Lower lobe of right lung (tissue), 2 donors: Measurements from ENCODE around the gene AFAP1. TPM values are rescaled to one million over a fixed set of nuclear protein-coding genes. Genes with fewer than 3 reads are reported as not detected.

Source experiments
- ATAC-seq, 2 donors: fragments of 200-7000 bp; cut with Tn5 transposase; one replicate each; pipeline ENCODE4 v1.9.1; 2020 to 2022; ENCODE audit warnings: mild to moderate bottlenecking in 2 of 2, moderate library complexity in 2 of 2
- DNase-seq: peaks from one replicate; pipeline ENCODE4 v3.0.0-alpha.2; 2020
- H3K27ac ChIP-seq: fragments of 200-600 bp; one replicate; pipeline ENCODE4 v1.8.0; 2022
- H3K27me3 ChIP-seq: fragments of 200-600 bp; one replicate; pipeline ENCODE4 v1.8.0; 2022; ENCODE audit warnings: low read depth
- H3K36me3 ChIP-seq: fragments of 200-600 bp; one replicate; pipeline ENCODE4 v1.8.0; 2022; ENCODE audit warnings: mild to moderate bottlenecking
- H3K4me1 ChIP-seq: fragments of 200-600 bp; one replicate; pipeline ENCODE4 v1.8.0; 2022
- H3K4me3 ChIP-seq: fragments of 200-600 bp; one replicate; pipeline ENCODE4 v1.8.0; 2022; ENCODE audit warnings: mild to moderate bottlenecking
- H3K9me3 ChIP-seq: fragments of 200-600 bp; one replicate; pipeline ENCODE4 v1.8.0; 2022
- CTCF ChIP-seq: fragments of 200-600 bp; IDR thresholded peaks from one replicate; pipeline ENCODE4 v1.8.0; 2022; ENCODE audit warnings: antibody characterized with exemption, mild to moderate bottlenecking
- intact Hi-C: fragments of 100-400 bp; cut with DNase I; formaldehyde crosslinking; loops from one replicate; pipeline ENCODE4 v1.11.0; 2022
- total RNA-seq: library from RNA; stranded (reverse); fragmentation: NEBNext Ultra II Directional; extraction: Animal tissue kit (Norgen Biotek cat#: 25700); gene quantifications from one replicate; pipeline ENCODE4 v1.2.1, GENCODE V29; 2021
- donor health status: DM: no; HTN: yes; CAD: no; lungs with severe emphysema.

Gene AFAP1
- total RNA-seq, 1 donor from 2014 or later = 21.0 TPM

DNA sequence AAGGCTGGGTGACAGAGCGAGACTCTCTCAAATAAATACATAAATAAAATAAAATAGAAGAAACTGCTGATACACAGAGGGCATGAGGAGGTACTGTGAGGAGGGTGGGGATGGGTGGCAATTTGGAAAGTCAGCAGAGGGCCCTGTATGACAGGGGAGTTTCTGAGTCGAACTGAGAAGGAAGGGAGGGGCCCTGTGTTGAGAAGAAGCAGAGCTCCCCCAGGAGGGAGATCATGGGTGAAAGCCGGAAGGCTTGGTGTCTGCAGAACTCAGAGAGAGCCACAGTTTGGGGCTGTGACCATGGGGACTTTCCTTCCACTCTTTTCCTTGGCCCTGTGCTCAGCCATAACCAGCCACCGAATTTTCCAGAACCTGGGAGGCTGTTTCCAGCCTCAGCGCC lies 24.8 kb upstream of the AFAP1 start:
- intact Hi-C loops = no loop called here
- no peak for TF ChIP-seq CTCF
- DNase-seq = no peak
- Histone ChIP-seq H3K27me3 (no peaks in the 10 kb centered on the region), H3K4me3 (no peak overlapping the region), H3K27ac (peak overlapping the region; percentile 61), H3K9me3 (no peaks in the 10 kb centered on the region), H3K36me3 (no peaks in the 10 kb centered on the region), H3K4me1 (peaks cover 46% of the 10 kb centered on the region)
- ATAC-seq = no peak

GRCh38 chr4:7963691-7964090 lies 24.0 kb upstream of the AFAP1 start:
- intact Hi-C loops = no loop called here
- no peak for ATAC-seq

GRCh38 chr4:7962609-7963508 lies 23.2 kb upstream of the AFAP1 start:
- Histone ChIP-seq H3K27me3 (no peaks in the 10 kb centered on the region), H3K4me1 (peaks cover 30% of the 10 kb centered on the region), H3K9me3 (no peaks in the 10 kb centered on the region), H3K27ac (no peak overlapping the region), H3K36me3 (no peaks in the 10 kb centered on the region), H3K4me3 (no peak overlapping the region)
- ATAC-seq (no peak), DNase-seq (no peak)
- no peak for TF ChIP-seq CTCF
- intact Hi-C loops = no loop called here

More at GRCh38 chr4:7963691-7964090, 24.0 kb upstream of the AFAP1 start:
- DNase-seq = no peak
- Histone ChIP-seq H3K9me3 (no peaks in the 10 kb centered on the region), H3K4me1 (peaks cover 38% of the 10 kb centered on the region), H3K27ac (no peak overlapping the region), H3K27me3 (no peaks in the 10 kb centered on the region), H3K36me3 (no peaks in the 10 kb centered on the region), H3K4me3 (no peak overlapping the region)
- TF ChIP-seq CTCF = no peak

DNA sequence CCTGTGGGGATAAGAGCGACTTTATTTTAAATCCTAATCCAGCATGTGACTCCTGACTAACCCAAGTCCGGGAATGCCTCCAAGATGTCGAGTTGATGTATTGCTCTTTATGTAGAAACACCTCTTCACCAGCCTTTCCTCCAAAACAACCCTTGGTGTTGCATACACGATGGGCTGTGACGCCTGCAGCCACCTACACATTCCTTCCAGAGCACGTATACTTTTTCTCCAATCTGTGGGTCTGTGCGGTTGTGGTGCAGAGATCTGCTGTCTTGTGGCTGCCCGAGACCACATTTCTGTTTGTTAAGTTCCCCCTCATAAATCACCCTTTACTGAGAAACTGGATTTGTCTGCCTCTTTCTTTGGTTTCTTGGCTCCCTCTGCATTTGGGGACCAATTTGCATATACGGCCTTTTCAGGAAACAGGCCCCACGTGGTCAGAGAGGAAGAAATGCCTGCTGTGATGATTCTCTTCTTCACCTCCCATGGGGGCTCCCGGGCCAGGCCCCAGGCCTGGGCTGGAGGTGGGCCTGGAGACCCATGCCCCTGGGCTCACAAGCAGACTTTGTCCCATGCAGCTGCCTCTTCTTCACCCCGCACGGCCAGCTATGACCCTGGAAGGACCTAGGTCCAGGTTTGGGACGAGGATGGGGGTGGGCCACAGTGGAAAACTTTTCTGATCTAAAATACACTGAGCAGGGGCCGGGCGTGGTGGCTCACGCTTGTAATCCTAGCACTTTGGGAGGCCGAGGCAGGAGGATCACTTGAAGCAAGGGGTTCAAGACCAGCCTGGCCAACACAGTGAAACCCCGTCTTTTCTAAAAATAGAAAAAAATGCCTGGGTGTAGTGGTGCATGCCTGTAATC lies 21.4 kb upstream of the AFAP1 start:
- intact Hi-C loops = no loop called here
- TF ChIP-seq CTCF = no peak
- no peaks in the 10 kb centered on the region for H3K36me3 ChIP-seq
- H3K9me3 ChIP-seq = no peaks in the 10 kb centered on the region
- H3K27ac ChIP-seq = no peak overlapping the region
- no peak overlapping the region for H3K4me3 ChIP-seq
- ATAC-seq = peak in 1 of 2 donors; percentile 13
- H3K4me1 ChIP-seq = peaks cover 29% of the 10 kb centered on the region
- DNase-seq = no peak
- no peaks in the 10 kb centered on the region for H3K27me3 ChIP-seq

DNA sequence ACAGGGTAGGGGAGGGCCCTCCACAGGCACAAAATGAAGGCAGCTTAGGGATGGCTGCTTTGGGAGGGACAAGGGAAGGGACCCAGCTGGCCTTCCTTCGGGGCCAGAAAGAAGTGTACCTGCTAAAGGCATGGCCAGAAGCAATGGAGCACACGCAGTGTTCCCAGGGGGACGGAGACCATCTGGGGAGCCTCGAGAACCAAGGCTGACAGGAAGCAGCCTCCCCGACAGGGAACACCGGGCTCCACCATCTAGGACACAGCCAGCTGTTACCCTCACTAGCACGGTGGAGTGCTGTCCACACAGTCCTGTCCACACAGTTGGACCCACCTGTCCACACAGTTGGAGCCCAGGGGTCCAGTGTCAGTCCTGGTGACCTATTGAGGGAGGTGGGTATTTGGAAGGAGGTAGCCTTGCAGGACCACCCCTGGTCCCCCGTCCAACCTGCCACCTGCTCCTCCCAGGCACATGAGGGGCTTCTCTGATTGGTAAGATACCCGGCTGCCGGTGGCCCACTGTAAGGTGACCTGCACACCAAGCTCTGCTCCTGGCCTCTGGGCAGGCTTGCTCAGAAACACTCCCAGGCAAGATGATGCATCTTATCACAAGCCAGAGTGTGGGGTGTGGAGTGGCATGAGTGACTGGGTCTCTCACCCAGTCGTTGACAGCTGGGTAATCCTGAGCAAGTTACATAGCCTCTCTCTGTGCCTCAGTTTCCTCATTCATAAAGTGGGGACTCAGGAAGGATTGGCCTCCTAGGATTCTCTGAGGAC lies 20.5 kb upstream of the AFAP1 start:
- Histone ChIP-seq H3K4me1 (peaks cover 25% of the 10 kb centered on the region), H3K36me3 (no peaks in the 10 kb centered on the region), H3K27me3 (no peaks in the 10 kb centered on the region), H3K9me3 (no peaks in the 10 kb centered on the region), H3K4me3 (no peak overlapping the region), H3K27ac (peak overlapping the region; percentile 2)
- DNase-seq (no peak), ATAC-seq (peak in 1 of 2 donors; percentile 24)
- intact Hi-C loops = no loop called here
- TF ChIP-seq CTCF = no peak
